ENCODE measurements around the gene DSG1. TPM values are rescaled to one million over a fixed set of nuclear protein-coding genes. Genes with fewer than 3 reads are reported as not detected.

The DSG1 gene
- total RNA-seq, 4 donors from 2014 or later = 1.8 to 60.2 (median 19.4) TPM

- no peaks in the 10 kb centered on the region for H3K27me3 ChIP-seq
- no peak overlapping the region for H3K4me3 ChIP-seq
- no peak overlapping the region for H3K27ac ChIP-seq
- peaks cover 0 to 18% (median 0%) of the 10 kb centered on the region in 3 donors for H3K4me1 ChIP-seq
- 78 to 89% methylated on average over 2 of the region's 2 CpGs for WGBS, 2 donors
- no peaks in the 10 kb centered on the region for H3K36me3 ChIP-seq
- no peak for TF ChIP-seq POLR2A (IDR thresholded peaks at IDR 0.05)
- TF ChIP-seq, protein P1, sequence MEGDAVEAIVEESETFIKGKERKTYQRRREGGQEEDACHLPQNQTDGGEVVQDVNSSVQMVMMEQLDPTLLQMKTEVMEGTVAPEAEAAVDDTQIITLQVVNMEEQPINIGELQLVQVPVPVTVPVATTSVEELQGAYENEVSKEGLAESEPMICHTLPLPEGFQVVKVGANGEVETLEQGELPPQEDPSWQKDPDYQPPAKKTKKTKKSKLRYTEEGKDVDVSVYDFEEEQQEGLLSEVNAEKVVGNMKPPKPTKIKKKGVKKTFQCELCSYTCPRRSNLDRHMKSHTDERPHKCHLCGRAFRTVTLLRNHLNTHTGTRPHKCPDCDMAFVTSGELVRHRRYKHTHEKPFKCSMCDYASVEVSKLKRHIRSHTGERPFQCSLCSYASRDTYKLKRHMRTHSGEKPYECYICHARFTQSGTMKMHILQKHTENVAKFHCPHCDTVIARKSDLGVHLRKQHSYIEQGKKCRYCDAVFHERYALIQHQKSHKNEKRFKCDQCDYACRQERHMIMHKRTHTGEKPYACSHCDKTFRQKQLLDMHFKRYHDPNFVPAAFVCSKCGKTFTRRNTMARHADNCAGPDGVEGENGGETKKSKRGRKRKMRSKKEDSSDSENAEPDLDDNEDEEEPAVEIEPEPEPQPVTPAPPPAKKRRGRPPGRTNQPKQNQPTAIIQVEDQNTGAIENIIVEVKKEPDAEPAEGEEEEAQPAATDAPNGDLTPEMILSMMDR (IDR thresholded peaks at IDR 0.05) = no peak
- intact Hi-C loops (cut with DNase I) = no loop called here
- no peak for DNase-seq
- no peaks in the 10 kb centered on the region for H3K9me3 ChIP-seq
Measured at GRCh38 chr18:31382107-31382506, 64.1 kb downstream of the DSG1 start.

DNA sequence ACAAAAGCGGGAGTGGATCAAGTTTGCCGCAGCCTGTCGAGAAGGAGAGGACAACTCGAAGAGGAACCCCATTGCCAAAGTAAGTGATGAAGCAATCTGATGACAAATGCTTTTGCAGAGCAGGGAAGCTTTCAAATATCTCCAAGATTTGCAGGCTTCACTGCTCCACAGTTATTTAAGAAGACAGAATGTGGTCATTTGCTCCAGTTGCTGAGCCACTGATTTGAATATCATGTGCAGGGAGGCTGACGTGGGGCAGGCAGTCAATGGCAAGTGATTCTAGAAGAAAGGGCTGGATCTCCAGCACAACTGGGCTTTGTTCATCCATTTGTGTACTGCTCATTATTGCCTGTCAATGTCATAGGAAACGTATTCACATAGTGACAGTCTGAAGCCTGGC lies 68.8 kb downstream of the DSG1 start:
- Histone ChIP-seq H3K9me3 (no peaks in the 10 kb centered on the region), H3K4me1 (peaks cover 0 to 1% (median 0%) of the 10 kb centered on the region in 3 donors), H3K27ac (no peak overlapping the region), H3K36me3 (no peaks in the 10 kb centered on the region), H3K4me3 (no peak overlapping the region), H3K27me3 (no peaks in the 10 kb centered on the region)
- WGBS, 2 donors = 70 to 74% methylated on average over 6 of the region's 6 CpGs
- DNase-seq = no peak
- no peak for TF ChIP-seq POLR2A (IDR thresholded peaks at IDR 0.05)
- TF ChIP-seq, protein P1 (IDR thresholded peaks at IDR 0.05) = no peak
- intact Hi-C loops (cut with DNase I) = no loop called here

- no peak overlapping the region for H3K4me3 ChIP-seq
- DNase-seq = no peak
- no peaks in the 10 kb centered on the region for H3K9me3 ChIP-seq
- 81 to 87% methylated on average over 3 of the region's 3 CpGs for WGBS, 2 donors
- intact Hi-C loops (cut with DNase I) = no loop called here
- TF ChIP-seq, protein P1 (IDR thresholded peaks at IDR 0.05) = no peak
- no peak for TF ChIP-seq POLR2A (IDR thresholded peaks at IDR 0.05)
- H3K36me3 ChIP-seq = no peaks in the 10 kb centered on the region
- no peak overlapping the region for H3K27ac ChIP-seq
- peaks cover 0 to 7% (median 0%) of the 10 kb centered on the region in 3 donors for H3K4me1 ChIP-seq
- no peaks in the 10 kb centered on the region for H3K27me3 ChIP-seq
Measured at GRCh38 chr18:31393286-31393685, 75.3 kb downstream of the DSG1 start.

DNA sequence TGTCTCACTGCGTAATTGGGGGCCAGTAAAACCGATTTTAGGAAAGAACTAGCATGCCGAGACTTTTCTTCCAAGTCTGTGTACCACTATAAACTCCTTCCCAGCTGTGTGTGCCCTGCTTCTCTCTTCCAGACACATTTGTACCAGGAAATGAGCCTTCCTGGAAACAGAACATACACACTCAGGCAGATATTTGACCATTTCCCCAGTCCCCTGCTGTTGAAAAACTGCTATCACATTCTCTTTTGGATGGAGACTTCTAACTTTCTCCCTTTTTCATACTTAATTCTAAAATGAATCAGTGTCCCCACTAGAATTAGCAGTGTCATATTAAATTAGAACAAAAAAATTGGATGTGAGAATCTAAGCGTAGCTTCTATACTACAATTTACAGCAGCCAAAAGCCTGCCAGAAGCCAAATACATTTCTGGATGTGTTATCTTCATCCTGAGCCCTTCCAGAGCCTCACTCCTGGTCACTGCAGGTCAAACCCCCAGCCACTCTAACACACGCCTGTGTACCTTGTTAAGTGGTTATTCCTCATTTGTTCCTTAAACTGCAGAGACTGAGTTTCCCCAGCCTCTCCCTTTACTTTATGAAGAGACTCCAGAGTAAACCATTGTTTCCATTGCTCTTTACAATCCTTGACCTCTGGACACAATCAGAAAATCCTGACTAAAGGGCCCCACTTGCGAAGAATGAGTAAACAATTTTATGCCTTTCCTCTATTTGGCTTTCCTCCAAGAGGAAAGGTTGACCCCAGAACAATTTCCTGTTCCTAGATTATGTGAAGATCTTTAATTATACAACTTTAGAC lies 79.0 kb downstream of the DSG1 start:
- Histone ChIP-seq H3K27ac (no peak overlapping the region), H3K4me3 (no peak overlapping the region), H3K27me3 (no peaks in the 10 kb centered on the region), H3K36me3 (no peaks in the 10 kb centered on the region), H3K9me3 (no peaks in the 10 kb centered on the region), H3K4me1 (peaks cover 0 to 20% (median 0%) of the 10 kb centered on the region in 3 donors)
- no peak for DNase-seq
- intact Hi-C loops (cut with DNase I) = no loop called here
- WGBS, 2 donors = 65 to 69% methylated on average over 6 of the region's 6 CpGs
- TF ChIP-seq POLR2A (IDR thresholded peaks at IDR 0.05) = no peak
- TF ChIP-seq, protein P1 (IDR thresholded peaks at IDR 0.05) = no peak

DNA sequence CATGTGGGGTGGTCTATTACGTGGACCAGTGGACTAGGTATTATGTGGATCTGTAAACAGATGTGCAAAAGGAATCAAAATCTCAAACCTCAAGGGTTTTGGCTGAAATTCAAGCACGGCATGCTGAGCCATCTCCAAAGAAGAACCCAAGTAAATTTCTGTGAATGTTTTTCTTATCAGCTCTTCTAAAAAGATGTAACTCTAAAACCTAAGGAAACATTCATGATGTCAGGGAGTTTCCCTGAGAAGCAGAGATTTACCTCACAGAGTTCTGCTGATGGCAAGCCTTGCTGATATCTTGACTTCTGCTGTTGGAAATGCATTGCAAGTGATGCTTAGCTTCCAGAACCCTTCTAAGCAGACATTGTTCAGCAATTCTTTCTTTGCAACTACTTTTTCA lies 80.2 kb downstream of the DSG1 start:
- WGBS, 2 donors = 72 to 74% methylated on average over 2 of the region's 2 CpGs
- H3K4me3 ChIP-seq = no peak overlapping the region
- no peak overlapping the region for H3K27ac ChIP-seq
- intact Hi-C loops (cut with DNase I) = no loop called here
- H3K36me3 ChIP-seq = no peaks in the 10 kb centered on the region
- peaks cover 0 to 20% (median 0%) of the 10 kb centered on the region in 3 donors for H3K4me1 ChIP-seq
- H3K27me3 ChIP-seq = no peaks in the 10 kb centered on the region
- no peak for DNase-seq
- TF ChIP-seq, protein P1 (IDR thresholded peaks at IDR 0.05) = no peak
- TF ChIP-seq POLR2A (IDR thresholded peaks at IDR 0.05) = no peak
- no peaks in the 10 kb centered on the region for H3K9me3 ChIP-seq

All from esophagus squamous epithelium (tissue), 5 donors.